Vagina (tissue), 2 donors: Measurements from ENCODE around the gene MSI2. TPM values are rescaled to one million over a fixed set of nuclear protein-coding genes. Genes with fewer than 3 reads are reported as not detected.

Experiments
- DNase-seq, 2 donors: peaks; one replicate each; pipeline ENCODE4 v3.0.0-alpha.2; 2017; ENCODE audit errors: extremely low spot score in 2 of 2
- H3K27ac ChIP-seq: fragments of 200-600 bp; sonication (generic); one replicate; pipeline ENCODE4 v1.5.1; 2019
- H3K27me3 ChIP-seq: fragments of 200-600 bp; sonication (generic); one replicate; pipeline ENCODE4 v1.5.1; 2019
- H3K36me3 ChIP-seq, 2 donors: fragments of 200-600 bp; sonication (generic); one replicate each; pipeline ENCODE4 v1.5.1; 2017 to 2019
- H3K4me1 ChIP-seq: fragments of 200-600 bp; sonication (generic); one replicate; pipeline ENCODE4 v1.5.1; 2019
- H3K4me3 ChIP-seq, 2 donors: fragments of 200-600 bp; sonication (generic); 1 replicate in 1 of 2; 2 replicates in 1 of 2; pipeline ENCODE4 v1.5.1; 2016 to 2019
- H3K9me3 ChIP-seq: fragments of 200-600 bp; sonication (generic); one replicate; pipeline ENCODE4 v1.5.1; 2019
- CTCF ChIP-seq, 3 experiments: fragments of 450-650 bp in 2 of 3; fragments of 200-600 bp in 1 of 3; sonication (generic) in 1 of 3; IDR thresholded peaks; one replicate each; pipeline ENCODE4 v1.5.1; 2017 to 2019; ENCODE audit warnings: antibody characterized with exemption in 3 of 3, mild to moderate bottlenecking in 2 of 3, moderate library complexity in 2 of 3
- POLR2A ChIP-seq, 2 donors: fragments of 450-650 bp; IDR thresholded peaks; one replicate each; pipeline ENCODE4 v1.6.1; 2017; ENCODE audit warnings: antibody characterized with exemption in 2 of 2, mild to moderate bottlenecking in 2 of 2, moderate library complexity in 2 of 2
- POLR2AphosphoS5 ChIP-seq, 2 donors: sonication (generic); formaldehyde crosslinking; IDR thresholded peaks; one replicate each; pipeline ENCODE4 v1.9.0; 2017; ENCODE audit warnings: antibody characterized with exemption in 2 of 2, mild to moderate bottlenecking in 2 of 2, low read depth in 1 of 2; ENCODE audit not compliant: insufficient read depth in 1 of 2
- intact Hi-C: fragments of 100-400 bp; cut with DNase I; formaldehyde crosslinking; loops from one replicate; pipeline ENCODE4 v1.15.1; 2023
- total RNA-seq: library from RNA; depleted of rRNA; stranded (reverse); fragments of >200 nt; gene quantifications from one replicate; pipeline ENCODE4 v1.2.3, GENCODE V29; 2016

The MSI2 gene
- total RNA-seq, 1 donor from 2014 or later = 27.3 TPM

GRCh38 chr17:57531078-57531477 is 274.8 kb downstream of the MSI2 start:
- Histone ChIP-seq H3K27me3 (no peaks in the 10 kb centered on the region), H3K36me3 (no peaks in the 10 kb centered on the region), H3K4me3 (no peak overlapping the region), H3K4me1 (peaks cover 18% of the 10 kb centered on the region), H3K9me3 (no peaks in the 10 kb centered on the region), H3K27ac (no peak overlapping the region)
- TF ChIP-seq POLR2A (IDR thresholded peaks at IDR 0.05) (no peak), CTCF (IDR thresholded peaks at IDR 0.05) (no peak), POLR2AphosphoS5 (IDR thresholded peaks at IDR 0.05; ENCODE audit: insufficient read depth in 1 of 2, low read depth in 1 of 2) (no peak)
- no peak for DNase-seq
- intact Hi-C loops = loop anchor here (10.0 kb wide), 1 partner anchor 416 kb away; no protein-coding TSS in a partner anchor

GRCh38 chr17:57531648-57532504 is 275.6 kb downstream of the MSI2 start:
- Histone ChIP-seq H3K27me3 (no peaks in the 10 kb centered on the region), H3K36me3 (no peaks in the 10 kb centered on the region), H3K27ac (no peak overlapping the region), H3K4me1 (peaks cover 21% of the 10 kb centered on the region), H3K9me3 (no peaks in the 10 kb centered on the region), H3K4me3 (no peak overlapping the region)
- TF ChIP-seq CTCF (IDR thresholded peaks at IDR 0.05) = no peak
- TF ChIP-seq POLR2A (IDR thresholded peaks at IDR 0.05) = no peak
- intact Hi-C loops = loop anchor here (10.0 kb wide), 1 partner anchor 417 kb away; no protein-coding TSS in a partner anchor
- no peak for DNase-seq

GRCh38 chr17:57532556-57532955 is 276.2 kb downstream of the MSI2 start:
- TF ChIP-seq POLR2AphosphoS5 (IDR thresholded peaks at IDR 0.05; ENCODE audit: insufficient read depth in 1 of 2, low read depth in 1 of 2) (no peak), POLR2A (IDR thresholded peaks at IDR 0.05) (no peak), CTCF (IDR thresholded peaks at IDR 0.05) (no peak)
- H3K4me3 ChIP-seq = no peak overlapping the region
- H3K27me3 ChIP-seq = no peaks in the 10 kb centered on the region
- intact Hi-C loops = loop anchor here (10.0 kb wide), 1 partner anchor 418 kb away; no protein-coding TSS in a partner anchor
- no peaks in the 10 kb centered on the region for H3K36me3 ChIP-seq
- H3K9me3 ChIP-seq = no peaks in the 10 kb centered on the region
- H3K4me1 ChIP-seq = peaks cover 21% of the 10 kb centered on the region
- no peak for DNase-seq
- no peak overlapping the region for H3K27ac ChIP-seq

GRCh38 chr17:57532966-57533365 is 276.6 kb downstream of the MSI2 start:
- no peak for TF ChIP-seq POLR2AphosphoS5 (IDR thresholded peaks at IDR 0.05; ENCODE audit: insufficient read depth in 1 of 2, low read depth in 1 of 2)
- no peak for TF ChIP-seq CTCF (IDR thresholded peaks at IDR 0.05)
- no peak for TF ChIP-seq POLR2A (IDR thresholded peaks at IDR 0.05)
- Histone ChIP-seq H3K4me3 (no peak overlapping the region), H3K27me3 (no peaks in the 10 kb centered on the region), H3K9me3 (no peaks in the 10 kb centered on the region), H3K27ac (no peak overlapping the region), H3K4me1 (peaks cover 21% of the 10 kb centered on the region), H3K36me3 (no peaks in the 10 kb centered on the region)
- no peak for DNase-seq
- intact Hi-C loops = loop anchor here (10.0 kb wide), 1 partner anchor 418 kb away; no protein-coding TSS in a partner anchor
